ENCODE results near the gene EDIL3. TPM values are rescaled to one million over a fixed set of nuclear protein-coding genes. Genes with fewer than 3 reads are reported as not detected.

Gene EDIL3
- total and polyA plus RNA-seq, 11 donors = 1.3 to 38.2 (median 18.3) TPM

DNA sequence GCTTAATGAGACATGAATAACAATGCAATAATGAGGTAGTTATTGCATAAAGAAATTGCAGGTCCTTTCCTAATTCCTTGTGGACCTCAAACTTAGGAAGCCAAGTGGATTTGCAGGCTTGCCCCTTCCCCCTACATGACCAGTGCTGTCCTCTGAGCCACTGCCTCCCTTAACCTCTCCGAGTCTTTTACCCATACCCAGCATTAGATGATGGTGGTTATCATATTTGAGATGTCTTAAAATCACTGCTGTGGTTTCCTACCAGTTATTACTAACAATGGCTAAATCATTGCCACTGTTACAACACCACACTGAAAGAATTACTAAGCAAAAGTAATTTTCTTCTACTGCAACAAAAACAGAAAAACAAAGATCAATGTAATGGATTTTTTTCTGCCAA lies 170.8 kb downstream of the EDIL3 start:
- H3K36me3 ChIP-seq = no peaks in the 10 kb centered on the region
- H3K4me3 ChIP-seq = no peak overlapping the region
- TF ChIP-seq POLR2A (IDR thresholded peaks at IDR 0.05) = no peak
- no peak for TF ChIP-seq CTCF (IDR thresholded peaks at IDR 0.05)
- intact Hi-C loops (cut with DNase I) = no loop called here
- no peaks in the 10 kb centered on the region for H3K9me3 ChIP-seq
- no peak overlapping the region for H3K27ac ChIP-seq
- ATAC-seq (no peak), DNase-seq (no peak)
- no peaks in the 10 kb centered on the region for H3K4me1 ChIP-seq
- no peaks in the 10 kb centered on the region for H3K27me3 ChIP-seq
- 73 to 92% (median 86%) methylated on average over 1 of the region's 1 CpG for WGBS, 4 donors

DNA sequence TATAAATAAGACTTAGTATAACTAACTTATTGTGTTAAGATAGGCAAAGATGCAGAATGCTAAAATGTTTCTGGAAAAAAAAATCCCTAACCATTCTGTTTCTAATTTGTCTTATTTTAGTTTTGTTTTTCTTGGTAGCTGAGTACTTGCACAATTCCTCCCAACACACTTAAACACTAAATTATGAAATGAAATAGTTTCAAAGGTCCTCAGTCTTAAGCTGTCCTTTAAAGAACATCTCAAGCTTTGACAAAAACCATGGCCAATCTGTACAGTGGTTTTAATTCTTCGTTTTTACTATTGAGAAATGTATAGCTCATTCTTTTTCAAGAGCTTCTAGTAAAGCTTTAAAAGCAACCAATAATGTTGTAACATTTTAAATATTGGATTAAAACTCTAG lies 171.5 kb downstream of the EDIL3 start:
- no peaks in the 10 kb centered on the region for H3K27me3 ChIP-seq
- H3K4me3 ChIP-seq = no peak overlapping the region
- WGBS, 4 donors = 66 to 72% (median 69%) methylated on average over 1 of the region's 1 CpG
- no peak for ATAC-seq
- no peaks in the 10 kb centered on the region for H3K9me3 ChIP-seq
- TF ChIP-seq POLR2A (IDR thresholded peaks at IDR 0.05) = no peak
- TF ChIP-seq CTCF (IDR thresholded peaks at IDR 0.05) = no peak
- H3K36me3 ChIP-seq = no peaks in the 10 kb centered on the region
- no peak for DNase-seq
- intact Hi-C loops (cut with DNase I) = no loop called here
- no peak overlapping the region for H3K27ac ChIP-seq
- H3K4me1 ChIP-seq = no peaks in the 10 kb centered on the region

DNA sequence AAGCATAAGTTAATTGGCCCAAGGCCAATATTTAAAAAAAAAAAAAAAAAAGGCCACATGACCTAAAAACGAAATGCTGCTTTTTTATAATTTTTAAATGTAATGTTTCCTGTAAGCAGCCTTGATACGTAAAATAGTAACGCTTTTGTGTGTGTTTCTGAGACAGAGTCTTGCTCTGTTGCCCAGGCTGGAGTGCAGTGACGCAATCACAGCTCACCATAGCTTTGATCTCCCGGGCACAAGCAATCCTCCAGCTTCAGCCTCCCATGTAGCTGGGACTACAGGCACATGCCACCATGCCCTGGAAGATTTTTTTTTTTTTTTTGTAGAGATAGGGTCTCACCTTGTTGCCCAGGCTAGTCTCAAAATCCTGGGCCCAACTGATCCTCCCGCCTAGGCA lies 179.9 kb downstream of the EDIL3 start:
- Histone ChIP-seq H3K27me3 (no peaks in the 10 kb centered on the region), H3K4me1 (no peaks in the 10 kb centered on the region), H3K4me3 (no peak overlapping the region), H3K9me3 (peaks cover 0 to 2% (median 0%) of the 10 kb centered on the region in 12 donors), H3K27ac (no peak overlapping the region), H3K36me3 (no peaks in the 10 kb centered on the region)
- no peak for TF ChIP-seq POLR2A (IDR thresholded peaks at IDR 0.05)
- no peak for TF ChIP-seq CTCF (IDR thresholded peaks at IDR 0.05)
- ATAC-seq (no peak), DNase-seq (no peak)
- intact Hi-C loops (cut with DNase I) = no loop called here
- WGBS, 4 donors = 54 to 77% (median 64%) methylated on average over 6 of the region's 6 CpGs

DNA sequence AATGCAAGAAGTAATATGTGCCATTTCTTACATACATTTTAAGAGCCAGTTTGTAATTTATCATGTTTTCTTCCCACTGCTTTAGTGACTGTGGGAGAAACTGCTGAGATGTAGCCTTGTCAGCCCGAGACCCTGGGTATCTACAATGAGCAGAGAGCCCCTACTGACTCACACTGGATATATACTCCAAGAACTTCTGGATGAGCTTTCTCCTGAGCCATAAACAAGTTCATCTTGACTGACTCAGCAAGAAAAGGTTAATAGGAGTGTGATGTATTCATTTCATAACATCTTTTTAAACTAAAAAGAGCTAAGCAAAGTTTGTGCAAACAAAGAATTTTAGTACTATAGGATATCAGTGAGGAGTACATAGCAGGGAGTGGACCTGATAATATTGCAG lies 182.5 kb downstream of the EDIL3 start:
- Histone ChIP-seq H3K27me3 (no peaks in the 10 kb centered on the region), H3K4me1 (no peaks in the 10 kb centered on the region), H3K36me3 (no peaks in the 10 kb centered on the region), H3K27ac (no peak overlapping the region), H3K9me3 (peaks cover 0 to 2% (median 0%) of the 10 kb centered on the region in 12 donors), H3K4me3 (no peak overlapping the region)
- intact Hi-C loops (cut with DNase I) = no loop called here
- ATAC-seq = no peak
- WGBS, 4 donors = 73 to 85% (median 80%) methylated on average over 1 of the region's 1 CpG
- no peak for DNase-seq
- TF ChIP-seq POLR2A (IDR thresholded peaks at IDR 0.05) (no peak), CTCF (IDR thresholded peaks at IDR 0.05) (no peak)
